GM19035 (cell line): ENCODE measurements around the gene FAM98B.
"Not testable (repeated sequence)": the region's sequence is repeated elsewhere in the genome, so short reads cannot be mapped to it uniquely, and the experiment has no call there.

Experiments used
- ATAC-seq: cut with Tn5 transposase; IDR thresholded peaks from one replicate; pipeline ENCODE4 v1.9.1; 2021; ENCODE audit not compliant: unreplicated experiment

Gene FAM98B

DNA sequence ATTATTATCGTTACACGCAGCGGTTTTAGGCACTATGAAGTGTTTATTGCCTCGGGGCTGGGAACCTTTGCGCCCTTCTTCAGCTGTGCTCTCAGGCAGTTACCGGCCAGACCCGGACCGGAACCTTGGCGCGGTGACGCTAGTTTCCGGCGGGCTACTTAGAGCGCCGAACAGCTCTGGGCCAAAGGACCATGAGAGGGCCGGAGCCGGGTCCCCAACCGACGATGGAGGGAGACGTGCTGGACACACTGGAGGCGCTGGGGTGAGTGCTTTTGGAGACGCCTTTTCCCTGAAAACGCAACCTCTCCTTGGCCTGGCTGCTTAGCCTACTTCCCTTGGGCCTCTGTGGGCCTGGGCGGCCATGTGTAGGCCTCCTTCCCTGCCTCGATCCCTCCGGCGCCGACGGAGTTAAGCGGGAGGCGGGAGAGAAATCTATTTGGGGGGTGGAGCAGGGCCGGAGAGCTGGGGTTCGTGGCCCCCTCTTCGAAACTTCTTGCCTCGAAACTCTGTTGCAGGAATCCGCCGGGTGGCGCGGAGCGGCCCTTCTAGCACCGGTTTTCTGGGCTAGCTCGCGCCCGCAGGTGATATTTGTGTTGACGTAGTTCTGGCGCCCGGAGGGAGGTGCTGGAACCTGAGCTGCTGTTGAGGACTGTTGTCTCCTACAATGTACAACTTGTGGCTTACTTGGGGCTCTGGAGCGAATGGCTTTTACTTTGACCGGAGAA is at the start of gene FAM98B:
FAM98B (plus strand) TSS at position 157 of the 725 bp plus-strand sequence; CDS start at position 192, 35 bp downstream.
- ATAC-seq: peak; percentile 95

DNA sequence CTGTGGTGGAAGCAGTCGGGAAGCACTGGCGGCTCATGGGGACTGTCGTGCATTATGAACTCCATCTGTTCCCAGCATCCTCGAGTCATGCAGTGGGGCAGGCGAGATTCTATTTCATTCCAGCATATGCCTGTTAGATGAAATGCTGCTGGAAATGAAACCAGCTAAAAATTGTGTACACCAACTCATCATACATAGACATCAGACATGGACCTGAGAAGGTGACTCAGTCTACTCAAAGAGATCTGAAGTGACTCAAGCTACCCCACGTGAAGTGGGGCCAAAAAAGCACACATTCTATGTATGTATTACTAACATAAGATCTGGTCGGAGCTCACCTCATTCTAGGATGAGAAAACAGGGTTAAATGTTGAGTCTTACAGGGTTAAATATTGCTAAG is 47.5 kb upstream of the FAM98B start:
- ATAC-seq: no peak

DNA sequence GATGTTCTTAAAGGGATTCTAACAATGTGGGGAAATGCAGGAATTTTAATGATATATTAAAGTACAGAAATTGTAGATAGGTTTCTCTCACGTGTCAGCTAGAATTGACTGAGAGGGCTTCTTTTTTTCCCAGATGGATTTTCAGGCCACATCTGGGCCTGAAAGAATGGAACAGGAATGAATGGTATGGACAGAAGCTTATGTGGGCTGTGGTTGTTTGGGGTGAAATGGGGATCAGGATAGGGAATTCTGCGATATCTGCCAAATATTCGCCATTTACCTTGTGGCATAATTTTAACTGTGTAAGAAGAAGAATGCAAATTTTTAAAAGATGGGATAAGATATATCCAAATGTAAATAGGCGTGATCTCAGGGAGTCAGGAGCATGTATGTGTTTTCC is 45.4 kb upstream of the FAM98B start:
- no peak for ATAC-seq

DNA sequence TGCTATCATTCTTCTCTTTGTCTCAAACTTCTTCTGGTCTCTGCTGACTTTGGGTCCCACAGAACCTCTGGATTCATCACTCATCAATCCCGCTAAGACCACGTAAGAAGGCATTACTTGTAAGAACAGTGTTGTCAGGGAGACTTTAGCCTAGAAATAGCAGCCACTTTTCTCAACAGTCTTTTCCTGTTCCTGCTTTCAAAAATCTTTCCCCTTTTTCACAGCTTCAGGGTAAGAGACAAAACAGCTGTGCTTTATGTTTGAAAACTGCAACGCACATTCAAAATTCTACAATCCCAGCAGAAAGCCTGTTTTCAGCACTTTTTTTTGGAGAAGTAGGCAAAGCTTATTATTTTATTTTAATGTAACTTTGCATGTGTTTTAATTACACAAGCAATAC is 42.0 kb upstream of the FAM98B start:
- no peak for ATAC-seq

DNA sequence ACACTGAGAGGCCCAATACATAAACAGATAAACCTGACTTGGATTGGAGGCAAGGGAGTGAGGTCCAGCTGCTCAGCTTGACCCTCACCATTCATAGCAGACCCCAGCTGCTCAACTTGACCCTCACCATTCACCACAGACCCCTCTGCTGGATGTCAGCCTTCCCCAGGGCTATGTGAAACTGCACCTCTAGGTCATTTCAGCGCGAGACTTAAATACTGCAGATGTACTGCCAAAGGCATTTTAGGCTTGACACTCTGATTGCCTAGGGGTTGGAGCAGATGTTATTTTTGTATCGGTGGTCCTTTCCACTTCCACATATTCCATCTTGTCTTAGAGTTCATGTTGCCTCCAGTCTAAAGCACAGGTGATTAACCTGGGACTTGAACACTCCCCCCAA is 41.5 kb upstream of the FAM98B start:
- no peak for ATAC-seq

DNA sequence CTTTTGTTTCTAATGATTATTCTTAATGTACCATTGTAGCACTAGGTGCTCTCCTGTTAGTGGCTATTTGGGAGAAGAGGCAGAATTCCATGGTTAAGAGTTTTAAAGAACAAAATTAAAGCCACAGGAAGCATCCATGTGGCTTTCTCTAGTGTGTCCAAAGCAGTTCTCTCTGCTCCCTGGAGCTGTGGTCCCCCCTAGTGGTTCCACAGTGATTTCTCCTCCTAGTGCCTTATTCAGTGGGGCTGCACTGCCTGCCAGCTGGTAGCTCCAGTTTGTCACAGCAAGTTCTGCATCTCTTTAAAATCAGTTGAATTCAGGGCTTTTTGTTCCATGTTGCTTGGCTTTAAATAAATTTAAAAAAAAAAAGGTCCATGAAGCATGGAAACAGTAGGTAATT is 39.6 kb upstream of the FAM98B start:
- no peak for ATAC-seq

DNA sequence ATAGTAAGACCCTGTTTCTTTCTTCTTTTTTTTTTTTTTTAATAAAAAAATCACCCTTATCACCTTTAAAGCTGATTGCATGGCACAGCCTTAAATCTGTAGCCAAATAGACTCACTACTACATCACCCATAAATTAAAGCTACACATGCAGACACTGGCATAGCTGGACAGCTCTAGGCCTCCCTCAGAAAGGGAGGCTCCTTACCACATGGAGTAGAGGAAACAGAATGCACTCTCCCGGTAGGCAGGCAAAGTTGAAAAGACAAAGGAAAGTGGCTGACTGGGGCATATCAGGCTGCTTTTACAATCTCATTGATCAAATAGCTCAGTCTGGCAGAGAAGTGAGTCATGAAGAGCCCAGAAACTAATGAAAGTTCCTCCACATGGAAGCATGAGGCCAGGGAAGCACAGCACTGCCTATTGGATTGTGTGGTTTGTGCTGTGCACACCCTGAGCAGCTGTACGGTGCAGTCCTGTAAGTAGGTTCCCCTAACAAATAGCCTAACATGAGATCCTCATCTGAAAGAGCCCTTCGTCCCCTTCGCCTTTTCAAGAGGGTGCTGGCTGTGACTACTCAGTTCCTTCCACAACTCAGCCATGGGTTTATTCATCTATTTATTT is 32.7 kb upstream of the FAM98B start:
- no peak for ATAC-seq

DNA sequence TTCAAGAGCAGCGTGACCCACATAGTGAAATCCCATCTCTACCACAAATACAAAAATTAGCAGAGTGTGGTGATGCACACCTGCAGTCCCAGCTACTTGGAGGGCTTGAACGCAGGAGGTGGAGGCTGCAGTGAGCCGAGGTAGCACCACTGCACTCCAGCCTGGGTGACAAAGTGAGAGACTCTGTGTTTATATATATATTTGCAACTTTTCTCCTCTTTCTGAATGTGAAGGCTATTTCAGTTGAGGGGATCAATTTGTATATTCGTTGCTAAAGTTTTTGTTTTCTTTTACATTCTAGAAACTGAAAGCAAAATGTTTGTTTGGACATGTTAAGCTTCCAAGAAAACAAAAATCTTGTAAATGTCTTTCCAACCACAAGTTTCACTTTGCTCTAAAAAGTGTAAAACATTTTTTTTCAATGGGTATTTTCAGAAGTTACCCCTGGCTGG is 29.8 kb upstream of the FAM98B start:
- peak; percentile 64 for ATAC-seq

DNA sequence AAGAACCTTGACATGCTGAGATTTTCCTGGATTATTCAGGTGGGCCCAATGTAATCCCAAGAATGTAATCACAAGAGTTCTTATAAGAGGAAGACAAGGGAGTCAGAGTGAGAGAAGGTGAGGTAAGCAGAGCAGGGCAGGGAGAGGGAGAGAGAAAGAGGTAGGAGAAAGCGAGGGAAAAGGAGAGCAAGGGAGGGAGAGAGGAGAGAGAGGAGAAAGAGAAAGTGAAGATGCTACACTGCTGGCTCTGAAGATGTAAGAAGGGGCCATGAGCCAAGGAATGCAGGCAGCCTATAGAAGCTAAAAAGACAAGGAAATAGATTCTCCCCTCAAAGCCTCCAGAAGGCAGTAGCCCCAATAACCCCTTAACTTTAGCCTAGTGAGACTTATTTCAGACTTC is 28.7 kb upstream of the FAM98B start:
- no peak for ATAC-seq

DNA sequence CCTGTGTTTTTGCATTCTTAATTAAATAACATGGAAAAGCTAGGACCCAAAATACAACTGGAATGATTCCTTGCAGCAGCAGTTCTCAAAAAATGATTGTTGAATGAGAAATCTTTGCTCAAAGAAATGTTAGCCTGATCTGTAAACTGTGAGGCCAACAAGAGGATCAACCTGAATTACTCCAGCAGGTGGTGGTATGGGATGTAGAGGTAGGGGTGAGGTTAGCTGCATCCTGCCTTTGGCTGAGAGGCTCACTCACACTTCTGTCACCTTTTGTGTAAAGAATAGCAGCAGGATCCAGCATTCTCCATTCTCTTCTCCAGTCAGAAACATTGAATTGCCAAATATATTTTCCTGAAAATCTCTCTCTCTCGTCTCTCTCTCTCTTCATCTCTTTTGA is 26.5 kb upstream of the FAM98B start:
- no peak for ATAC-seq

DNA sequence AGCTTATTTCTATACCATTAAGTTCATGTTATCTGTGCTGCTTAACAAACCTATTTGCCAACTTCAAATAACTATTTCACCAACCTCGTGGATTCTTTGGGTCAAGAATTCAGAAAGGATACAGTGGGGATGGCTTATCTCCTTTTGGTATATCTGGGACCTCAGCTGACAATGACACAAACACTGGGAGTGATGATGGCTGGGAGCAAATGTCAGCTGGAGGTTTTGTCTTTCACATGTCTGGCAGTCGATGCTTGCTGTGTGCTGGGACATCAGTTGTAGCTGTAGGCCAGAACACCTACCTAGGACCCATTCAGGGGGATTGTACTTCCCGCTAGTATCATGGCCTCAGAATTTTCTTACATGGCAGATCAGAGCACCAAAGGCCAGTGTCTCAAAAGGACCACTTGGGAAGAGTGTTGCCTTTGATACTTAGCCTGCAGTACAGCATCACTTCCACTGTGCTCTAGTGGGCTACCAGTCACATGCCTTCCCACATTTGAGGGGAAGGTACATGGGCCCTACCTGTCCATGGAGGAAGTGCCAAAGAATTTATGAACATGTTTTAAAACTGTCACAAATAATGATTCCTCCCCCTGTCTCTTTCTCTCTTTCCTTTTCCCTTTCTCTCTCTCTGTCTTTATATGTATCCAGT is 23.7 kb upstream of the FAM98B start:
- no peak for ATAC-seq

DNA sequence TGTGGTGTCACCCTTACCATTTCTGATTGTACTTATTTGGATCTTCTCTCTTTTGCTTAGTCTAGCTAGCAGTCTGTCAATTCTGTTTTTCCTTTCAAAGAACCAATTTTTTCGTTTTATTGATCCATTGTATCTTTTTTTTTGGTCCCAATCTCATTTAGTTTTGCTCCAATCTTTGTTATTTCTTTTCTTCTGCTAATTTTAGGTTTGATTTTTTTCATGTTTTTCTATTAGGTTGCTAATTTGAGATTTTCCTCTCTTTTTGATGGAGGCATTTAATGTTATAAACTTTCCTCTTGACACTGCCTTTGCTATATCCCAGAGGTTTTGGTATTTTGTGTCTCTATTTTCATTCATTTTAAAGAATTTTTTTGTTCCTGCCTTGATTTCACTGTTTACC is 16.9 kb upstream of the FAM98B start:
- ATAC-seq: no peak

DNA sequence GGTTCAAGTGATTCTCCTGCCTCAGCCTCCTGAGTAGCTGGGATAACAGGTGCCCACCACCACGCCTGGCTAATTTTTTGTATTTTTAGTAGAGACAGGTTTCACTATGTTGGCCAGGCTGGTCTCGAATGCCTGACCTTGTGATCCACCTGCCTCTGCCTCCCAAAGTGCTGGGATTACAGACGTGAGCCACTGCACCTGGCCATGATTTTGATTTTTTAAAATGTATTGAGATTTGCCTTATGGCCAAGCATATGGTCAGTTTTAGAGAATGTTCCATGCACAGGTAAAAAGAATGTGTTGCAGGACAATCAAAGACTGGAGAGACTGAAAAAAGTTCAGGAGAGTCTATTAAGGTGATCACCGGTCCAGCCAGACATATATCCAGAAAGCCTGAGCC is 16.3 kb upstream of the FAM98B start:
- not testable (repeated sequence) for ATAC-seq

DNA sequence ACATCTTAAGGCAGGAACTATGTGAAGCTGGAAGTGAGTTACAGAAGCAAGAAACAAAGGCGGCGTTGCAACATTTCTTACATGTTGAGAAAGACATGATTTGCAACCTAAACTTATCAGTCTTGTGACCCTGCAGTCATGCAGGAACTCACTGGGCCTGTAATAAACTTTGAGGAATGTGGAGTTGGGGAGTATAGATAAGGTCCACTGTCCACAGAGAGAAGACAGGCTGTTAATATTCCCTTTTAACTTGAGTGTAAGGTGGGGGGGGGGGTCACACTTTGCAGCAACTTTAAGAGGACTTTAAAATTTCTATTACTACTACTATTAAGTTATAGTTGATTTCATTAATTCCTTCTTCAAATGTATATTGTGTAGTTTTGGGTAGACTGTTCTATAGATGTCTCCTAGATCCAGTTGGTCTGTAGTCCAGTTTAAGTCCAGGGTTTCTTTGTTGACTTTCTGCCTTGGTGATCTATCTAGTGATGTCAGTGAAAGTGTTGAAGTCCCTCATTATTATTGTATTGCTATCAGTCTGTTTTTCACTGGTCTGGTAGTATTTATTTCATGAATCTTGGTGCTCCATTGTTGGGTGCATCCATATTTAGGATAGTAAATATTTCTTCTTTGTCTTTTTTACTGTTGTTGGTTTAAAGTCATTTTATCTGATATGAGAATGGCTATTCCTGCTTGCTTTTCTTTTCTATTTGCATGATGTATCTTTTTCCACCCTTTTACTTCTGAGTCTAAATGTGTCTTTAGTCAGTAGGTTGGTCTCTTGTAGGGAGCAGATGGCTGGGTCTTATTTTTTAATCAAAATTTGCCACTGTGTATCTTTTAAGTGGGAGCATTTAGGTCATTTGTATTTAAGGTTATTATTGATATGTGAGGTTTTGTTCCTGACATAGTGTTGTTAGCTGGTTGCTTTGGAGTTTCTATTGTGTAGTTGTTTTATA is 15.6 kb upstream of the FAM98B start:
- ATAC-seq: no peak

DNA sequence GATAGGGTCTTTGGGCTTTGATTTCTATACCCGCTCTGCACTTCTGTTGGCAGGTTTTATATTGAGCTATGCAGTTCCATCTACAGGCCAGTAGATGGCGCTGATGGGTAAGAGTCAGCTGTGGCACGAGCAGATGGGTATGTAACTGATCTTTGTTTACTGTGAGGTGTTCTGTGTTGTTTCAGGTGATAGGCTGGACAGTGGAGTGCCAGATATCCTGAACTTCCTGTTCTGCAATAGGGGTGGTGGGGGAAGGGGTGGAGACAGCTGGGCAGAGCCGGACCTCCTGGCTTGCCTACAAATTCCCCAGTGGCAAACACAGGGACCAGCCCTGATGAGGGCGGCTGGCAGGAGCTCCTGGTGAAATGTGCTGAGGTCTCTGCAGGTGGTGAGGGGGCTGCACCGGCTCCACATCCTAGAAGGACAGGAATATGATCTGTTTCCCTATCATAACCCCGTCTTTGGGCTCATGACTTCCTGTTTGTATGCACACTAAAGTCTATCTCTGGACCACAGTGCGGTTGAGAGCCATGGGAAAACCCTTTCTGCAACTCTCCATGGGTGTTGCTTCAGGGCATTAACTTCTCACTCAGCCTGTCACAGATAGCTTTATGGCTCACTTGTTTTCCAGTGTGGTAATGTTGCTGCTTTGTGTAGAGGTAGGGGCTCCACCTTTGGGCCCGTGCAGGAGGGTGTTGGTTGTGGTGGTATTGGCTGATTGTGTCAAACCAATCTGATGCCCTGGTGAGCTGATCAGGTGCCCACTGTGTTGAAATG is 13.4 kb upstream of the FAM98B start:
- ATAC-seq: peak; percentile 74

DNA sequence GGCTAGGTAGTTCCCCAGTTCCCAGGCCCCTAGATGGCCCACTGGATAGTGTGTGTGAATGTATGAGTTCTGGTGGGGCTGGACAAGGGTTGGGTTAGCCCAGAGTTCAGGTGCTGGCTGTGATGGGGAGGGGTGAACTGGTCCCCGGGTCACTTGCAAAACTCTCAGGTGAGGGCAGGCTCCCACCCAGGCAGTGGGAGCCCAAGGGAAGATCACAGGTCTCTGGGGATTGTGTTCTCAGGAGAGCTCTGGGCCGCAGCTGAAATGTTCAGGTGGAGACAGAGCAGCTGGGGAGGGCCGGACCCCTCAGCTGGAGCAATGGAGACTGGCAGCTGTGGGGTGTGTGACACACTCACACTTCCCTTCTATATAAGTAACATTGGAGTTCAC is 12.8 kb upstream of the FAM98B start:
- ATAC-seq: no peak

DNA sequence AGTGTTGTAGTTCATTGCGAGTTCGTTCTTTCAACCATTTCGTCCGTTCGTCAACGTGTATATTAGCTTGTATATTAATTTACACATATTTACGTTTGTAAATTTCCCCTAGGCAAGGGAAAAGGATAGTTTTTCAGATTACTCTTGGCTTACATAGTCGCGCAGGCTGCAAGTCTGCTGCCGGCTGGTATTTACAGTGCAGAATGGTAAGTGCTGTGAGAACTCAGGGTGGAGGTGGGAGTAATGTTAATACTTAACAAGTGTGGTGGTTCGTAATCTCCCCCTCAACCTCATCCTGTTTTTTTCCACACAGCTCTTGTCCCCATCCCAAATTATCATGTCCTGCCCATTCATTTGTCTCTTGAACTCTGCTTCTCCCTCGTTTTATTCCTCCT is 766 bp downstream of the FAM98B start:
- ATAC-seq: no peak

DNA sequence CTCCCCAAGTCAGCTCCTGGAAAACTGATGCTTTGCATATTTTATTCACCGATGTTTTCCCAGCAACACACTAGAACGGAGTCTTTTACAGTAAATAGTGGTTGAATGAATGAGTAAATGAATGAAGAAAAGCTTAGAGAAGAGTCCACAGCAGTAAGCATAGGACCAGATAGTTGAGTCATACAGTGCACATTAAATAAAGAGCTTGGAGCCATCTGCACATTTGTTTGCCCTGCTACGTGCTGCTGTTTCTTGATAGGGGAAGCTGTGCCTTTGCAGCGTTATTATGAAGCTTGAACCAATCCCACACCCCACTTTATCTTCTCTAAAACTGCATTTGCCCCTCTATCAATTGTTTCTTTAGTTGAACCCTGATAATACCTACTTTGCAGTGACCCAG is 1.2 kb downstream of the FAM98B start:
- no peak for ATAC-seq

DNA sequence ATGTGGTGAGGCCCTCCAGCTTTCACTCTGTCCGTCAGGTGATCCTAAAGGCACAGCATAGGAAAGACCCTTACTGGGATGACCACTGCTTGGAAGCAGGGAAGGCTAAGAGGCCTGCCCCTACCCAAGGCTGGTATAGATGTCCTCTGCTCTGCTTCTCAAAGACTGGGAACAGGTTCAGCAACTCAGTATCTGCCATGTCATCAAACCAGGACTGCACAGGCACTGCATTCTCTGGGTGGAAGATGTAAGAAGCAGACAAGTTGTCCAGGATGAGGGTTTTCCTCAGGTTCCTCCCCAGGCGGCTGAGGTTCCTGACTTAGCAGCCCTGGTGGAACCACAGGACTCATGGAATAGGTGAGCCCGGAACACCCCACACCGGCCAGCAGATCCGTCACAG is 4.7 kb downstream of the FAM98B start:
- ATAC-seq: no peak

DNA sequence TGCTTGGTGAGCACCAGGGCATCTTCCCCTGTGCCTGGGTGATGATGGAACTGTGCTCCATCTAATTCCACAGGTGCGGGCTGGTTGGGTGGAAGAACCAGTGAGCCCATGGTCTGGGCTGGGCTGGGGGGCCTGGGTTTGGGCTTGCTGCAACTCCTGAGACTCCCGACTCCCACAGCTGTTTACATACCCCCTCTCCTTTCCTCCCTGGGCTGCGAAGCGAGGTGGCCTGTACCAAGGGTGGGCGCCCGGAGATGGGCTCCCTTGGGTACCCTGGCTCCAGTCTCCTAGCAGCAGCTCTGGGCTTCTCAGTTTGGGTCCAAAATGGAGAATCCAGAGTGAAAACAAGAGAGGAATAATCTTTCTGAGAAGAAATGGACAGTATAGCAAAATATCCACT is 5.6 kb downstream of the FAM98B start:
- no peak for ATAC-seq
